GM21528 (cell line): ENCODE measurements around the gene PGGT1B.

Experiments
- ATAC-seq: cut with Tn5 transposase; IDR thresholded peaks from one replicate; pipeline ENCODE4 v1.9.1; 2021; ENCODE audit warnings: mild to moderate bottlenecking, moderate library complexity; ENCODE audit not compliant: unreplicated experiment, low FRiP score

Gene PGGT1B

GRCh38 chr5:115186794-115187193 is 75.9 kb downstream of the PGGT1B start:
- no peak for ATAC-seq

- ATAC-seq: no peak
These were observed 77.9 kb downstream of the PGGT1B start for GRCh38 chr5:115184770-115185169.

GRCh38 chr5:115181757-115182156 is 80.9 kb downstream of the PGGT1B start:
- ATAC-seq: no peak

- peak; percentile 70 for ATAC-seq
These were observed 82.4 kb downstream of the PGGT1B start for GRCh38 chr5:115180165-115180709.

- ATAC-seq: peak; percentile 39
These were observed 83.1 kb downstream of the PGGT1B start for GRCh38 chr5:115179394-115180164.

GRCh38 chr5:115179030-115179393 is 83.7 kb downstream of the PGGT1B start:
- ATAC-seq: no peak

GRCh38 chr5:115170929-115171510 is 91.7 kb downstream of the PGGT1B start:
- ATAC-seq: no peak

- ATAC-seq: peak; percentile 61
These were observed 92.3 kb downstream of the PGGT1B start for GRCh38 chr5:115170134-115170928.

GRCh38 chr5:115169487-115170133 is 93.1 kb downstream of the PGGT1B start, which contains the start of gene TRIM36:
Gene TRIM36, minus strand, starts transcription at chr5:115169908. Its CDS starts 274 bp downstream, at chr5:115169634.
- ATAC-seq: peak; percentile 99

GRCh38 chr5:115168829-115169486 is 93.7 kb downstream of the PGGT1B start:
- ATAC-seq: peak; percentile 10

GRCh38 chr5:115166744-115167393 is 95.8 kb downstream of the PGGT1B start:
- no peak for ATAC-seq

- no peak for ATAC-seq
These were observed 96.9 kb downstream of the PGGT1B start for GRCh38 chr5:115165790-115166189.

- no peak for ATAC-seq
These were observed 101.7 kb downstream of the PGGT1B start for GRCh38 chr5:115160975-115161475.
